ENCODE measurements around the gene CCDC6.
"Not testable (repeated sequence)": the region's sequence is repeated elsewhere in the genome, so short reads cannot be mapped to it uniquely, and the experiment has no call there.

CCDC6 gene

DNA sequence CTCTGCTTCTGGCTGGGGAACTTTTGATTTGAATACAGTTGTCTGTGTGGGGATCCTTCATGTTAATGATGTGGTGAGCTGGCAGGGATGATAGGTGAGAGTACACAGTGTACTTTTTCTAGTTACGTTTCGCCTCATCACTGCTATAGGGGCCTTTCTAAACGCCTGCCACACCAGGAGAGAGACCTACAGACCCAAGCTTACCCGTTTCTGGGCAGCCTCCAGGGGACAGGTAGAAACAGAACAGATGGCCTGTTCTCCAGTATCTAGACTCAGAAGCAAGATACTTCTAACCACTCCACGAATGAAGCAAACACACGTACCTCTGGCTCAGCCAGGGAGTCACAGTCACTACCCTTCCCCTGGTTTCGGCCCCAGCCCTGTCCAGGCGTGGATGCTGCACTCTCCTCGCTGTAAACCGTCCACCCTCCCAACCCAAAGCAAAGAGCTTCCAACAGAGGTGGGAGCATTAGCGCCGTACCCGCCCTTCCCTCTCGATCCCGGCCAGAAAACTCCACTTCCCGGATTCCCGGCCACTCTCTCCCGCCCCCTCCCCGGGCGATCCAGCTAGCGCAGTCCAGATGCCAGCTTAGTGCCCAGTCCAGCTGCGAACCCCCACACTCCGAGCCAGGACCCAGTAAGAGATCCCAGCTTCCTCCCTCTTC is 1.2 kb downstream of the CCDC6 start:
- peak; percentile 37 for DNase-seq

DNA sequence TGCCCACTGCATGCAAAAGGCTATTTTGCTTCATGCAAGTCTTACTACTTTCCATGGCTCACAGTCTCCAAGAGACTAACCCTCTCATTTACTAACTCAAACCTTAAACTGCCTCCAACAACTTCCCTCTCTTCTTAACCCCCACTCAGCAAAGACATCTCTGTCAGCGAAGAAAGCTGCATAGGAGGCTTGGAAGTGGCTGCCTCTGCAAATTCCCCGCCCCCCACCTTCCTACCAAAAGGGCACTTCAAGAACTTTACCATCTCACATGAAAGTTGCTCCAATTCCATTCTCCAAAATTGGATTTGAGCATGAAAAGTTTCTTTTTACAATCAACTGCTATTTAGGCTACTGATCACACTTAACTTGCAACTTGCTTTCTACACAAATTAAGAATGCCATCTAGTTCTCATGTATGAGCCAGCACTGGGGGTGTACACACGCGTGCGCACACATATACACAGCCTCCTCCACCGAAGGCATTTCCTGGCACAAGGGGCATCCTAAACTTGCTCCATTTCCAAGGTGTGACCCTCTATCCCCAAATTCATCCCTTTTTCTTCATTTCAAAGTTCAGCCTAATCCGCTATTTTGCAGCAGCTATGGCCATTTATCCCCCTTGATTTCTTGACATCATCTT is 1.8 kb downstream of the CCDC6 start:
- no peak for DNase-seq

DNA sequence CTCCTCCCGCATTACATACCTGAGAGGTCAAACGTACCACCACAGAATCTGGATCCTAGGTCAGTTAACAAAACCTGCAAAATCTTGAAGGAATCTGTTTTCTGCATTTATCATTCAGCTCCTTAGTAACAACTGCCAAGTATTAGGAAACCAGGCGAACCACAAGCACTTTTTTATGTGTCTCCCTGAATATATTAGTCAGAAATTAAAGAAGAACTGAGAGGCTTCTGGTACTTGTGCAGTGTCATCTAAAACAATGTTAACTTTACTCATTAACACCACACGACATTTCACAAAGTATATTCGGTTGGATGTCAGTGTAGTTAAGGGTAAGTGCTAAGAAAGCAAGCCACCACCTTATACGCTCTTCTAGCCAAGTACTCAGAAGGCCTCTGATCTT is 2.5 kb downstream of the CCDC6 start:
- no peak for DNase-seq

DNA sequence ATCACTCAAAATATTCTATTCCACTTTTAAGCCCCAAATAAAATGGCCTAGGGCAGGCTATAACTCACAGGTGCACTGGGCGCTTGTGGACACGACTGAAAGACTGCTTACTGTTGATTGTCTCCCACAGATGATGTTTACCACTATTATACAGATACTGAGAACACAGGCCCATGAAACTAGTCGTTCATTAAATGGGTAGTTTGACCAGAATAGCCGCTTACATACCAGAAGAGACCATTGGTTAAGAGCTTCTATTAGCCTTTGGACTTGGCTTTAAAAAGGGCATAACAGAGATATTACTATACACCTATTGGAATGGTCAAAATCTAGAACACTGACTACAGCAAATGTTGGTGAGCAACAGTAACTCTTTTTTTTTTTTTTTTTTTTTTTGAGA is 4.3 kb downstream of the CCDC6 start:
- no peak for DNase-seq

DNA sequence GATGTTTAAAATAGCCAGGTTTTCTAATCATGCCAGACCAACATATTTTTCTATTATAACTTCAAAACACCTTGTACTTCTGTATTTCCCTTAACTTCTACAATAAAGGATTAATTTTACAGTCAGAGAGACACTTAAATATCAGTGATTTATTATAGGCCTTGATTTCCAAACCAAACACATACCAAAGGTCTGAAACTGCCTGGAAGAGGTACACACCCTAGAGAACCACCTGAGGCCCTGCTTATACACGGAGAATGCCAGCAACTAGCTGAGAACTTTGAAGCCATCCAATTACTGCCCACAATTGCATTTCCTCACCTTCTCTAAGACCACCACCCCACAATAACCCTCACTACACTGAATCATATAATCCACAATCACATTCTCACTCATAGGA is 4.9 kb downstream of the CCDC6 start:
- no peak for DNase-seq

DNA sequence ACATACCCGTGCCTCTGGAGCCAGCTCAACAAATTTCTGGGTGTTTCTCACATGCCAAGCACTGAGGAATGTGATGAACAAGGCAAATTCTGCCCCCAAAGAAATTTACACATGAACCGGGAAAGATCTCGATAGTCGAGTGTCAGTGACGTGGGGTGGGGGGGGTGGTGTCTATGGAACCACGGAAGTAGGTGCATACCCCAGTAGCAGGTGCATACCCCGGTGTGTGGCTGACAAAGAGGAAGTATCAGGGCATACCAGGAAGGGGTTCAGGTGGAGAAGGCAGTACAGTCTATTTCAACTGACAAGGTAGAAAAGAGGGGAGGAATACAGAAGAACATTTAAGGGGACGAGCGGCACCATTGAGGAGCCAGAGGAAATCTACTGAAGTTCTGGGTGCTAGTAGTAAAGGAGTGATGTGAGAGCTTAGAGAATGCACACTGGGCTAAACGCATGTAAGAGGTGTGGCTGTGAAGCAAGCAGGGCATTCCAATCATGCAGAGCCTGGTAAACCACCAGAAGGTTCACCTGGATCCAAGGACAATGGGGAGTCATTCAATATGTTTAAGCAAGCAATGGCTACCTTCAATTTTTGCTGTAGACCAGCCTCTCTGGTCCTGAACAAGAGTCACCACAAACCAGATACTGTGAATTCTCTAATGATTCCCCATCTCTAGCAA is 6.2 kb downstream of the CCDC6 start:
- DNase-seq: no peak

DNA sequence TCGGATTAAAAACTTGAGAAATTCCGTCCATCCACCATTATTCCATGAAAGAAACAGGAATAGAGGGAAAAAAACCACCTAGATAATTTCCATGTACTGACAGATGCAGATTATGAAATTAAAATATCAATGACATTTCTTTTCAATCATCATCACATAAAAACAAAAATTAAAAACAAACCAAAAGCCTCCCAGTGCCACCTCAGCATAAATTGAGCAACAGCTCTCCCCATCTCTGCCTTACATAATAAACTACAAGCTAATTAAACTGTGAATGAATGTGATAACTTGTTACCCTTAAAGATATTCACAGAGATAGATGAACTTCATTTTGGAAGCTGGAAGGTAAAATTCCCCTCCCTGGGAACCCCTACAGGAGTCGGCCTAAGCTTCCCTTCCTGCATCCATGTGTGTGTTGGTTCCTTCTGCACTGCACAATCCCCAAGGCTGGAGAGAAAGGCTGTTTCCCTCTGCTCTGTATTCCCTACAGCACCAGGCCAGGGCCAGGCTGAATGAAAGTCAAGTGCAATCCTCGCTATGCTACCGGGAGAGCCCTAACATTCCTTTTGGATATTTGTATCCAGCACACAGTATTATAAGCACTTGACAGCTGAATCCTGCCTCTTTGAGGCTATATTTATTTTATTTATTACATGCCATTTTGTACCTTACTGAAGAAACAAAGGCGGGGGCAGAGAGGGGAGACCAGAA is 8.1 kb downstream of the CCDC6 start:
- no peak for DNase-seq

DNA sequence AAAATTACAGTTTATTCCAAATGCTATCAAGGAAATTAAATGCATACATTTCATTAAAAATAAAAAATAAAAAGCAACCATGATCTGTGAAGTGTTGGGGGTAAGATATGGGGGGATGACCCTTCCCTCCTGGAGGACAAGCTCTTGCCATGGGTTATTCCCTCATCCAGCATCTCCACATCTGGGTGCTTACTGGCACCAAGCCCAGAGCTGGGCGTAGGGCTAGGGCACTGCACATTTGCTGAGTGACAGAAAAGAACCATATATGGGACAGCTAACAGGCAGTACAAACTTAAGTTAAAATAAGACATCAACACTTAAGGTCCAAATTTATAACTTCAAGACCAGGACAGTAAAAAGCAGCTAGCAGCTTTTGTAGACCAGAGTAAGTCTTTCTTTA is 10.2 kb downstream of the CCDC6 start:
- DNase-seq: no peak

DNA sequence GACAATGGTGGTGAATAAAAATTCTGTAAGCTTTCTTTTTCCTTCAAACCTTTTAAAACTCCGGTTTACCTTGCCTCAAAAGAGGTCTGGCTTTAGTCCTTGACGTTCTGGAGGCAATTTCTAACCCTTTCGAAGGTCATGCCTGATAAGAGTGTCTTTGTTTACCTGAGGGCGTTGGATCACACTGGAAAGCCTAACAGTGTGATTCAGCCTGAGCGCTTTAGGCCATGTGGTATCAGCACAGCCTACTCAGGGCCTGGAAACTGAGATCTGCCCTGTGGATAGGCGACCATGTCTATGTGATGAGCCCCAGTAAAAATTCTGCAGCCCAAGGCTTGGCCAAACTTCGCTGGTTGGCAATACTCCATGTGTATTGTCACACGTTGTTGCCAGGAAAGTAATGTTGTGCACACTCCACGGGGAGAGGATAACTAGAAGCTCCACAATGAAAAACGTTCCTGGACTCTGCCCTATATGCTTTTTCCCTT is 10.7 kb downstream of the CCDC6 start:
- DNase-seq: no peak

DNA sequence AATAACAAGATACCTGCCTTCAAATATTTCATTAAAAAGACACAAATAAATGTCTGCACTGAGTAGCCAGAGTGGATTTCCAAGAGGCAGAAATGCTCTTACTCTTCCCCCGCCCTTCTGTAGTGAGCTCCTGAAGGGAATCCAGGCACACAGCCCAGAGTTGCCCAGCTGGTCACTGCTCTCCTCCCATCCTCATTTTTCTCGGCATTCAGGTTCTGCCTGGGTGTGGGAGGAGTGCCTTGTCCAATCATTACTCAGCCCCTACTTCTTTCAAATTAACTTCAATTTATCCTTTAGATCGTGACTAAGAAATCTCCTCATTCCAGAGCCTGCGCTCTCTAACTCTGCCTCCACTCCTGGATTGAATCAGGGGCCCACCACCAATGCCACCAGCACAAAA is 12.2 kb downstream of the CCDC6 start:
- DNase-seq: peak; percentile 50

DNA sequence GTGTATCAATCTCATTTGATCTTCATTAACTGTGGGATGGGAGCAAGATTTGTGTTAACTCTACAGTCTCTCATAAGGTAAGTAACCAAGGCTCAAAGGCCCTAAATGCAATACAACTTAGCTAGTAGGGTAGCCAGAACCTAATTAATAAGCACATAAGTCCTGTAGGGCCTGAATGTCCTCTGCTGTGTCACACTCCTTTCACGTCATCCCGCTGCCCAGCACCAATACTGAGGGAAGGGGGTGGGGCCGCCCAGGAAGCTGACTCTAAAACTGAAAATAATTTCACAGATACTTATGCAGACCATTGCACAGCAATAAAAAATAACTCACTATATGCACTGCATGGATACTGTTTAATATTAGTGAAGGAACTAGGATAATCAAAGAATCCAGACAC is 13.7 kb downstream of the CCDC6 start:
- DNase-seq: no peak

DNA sequence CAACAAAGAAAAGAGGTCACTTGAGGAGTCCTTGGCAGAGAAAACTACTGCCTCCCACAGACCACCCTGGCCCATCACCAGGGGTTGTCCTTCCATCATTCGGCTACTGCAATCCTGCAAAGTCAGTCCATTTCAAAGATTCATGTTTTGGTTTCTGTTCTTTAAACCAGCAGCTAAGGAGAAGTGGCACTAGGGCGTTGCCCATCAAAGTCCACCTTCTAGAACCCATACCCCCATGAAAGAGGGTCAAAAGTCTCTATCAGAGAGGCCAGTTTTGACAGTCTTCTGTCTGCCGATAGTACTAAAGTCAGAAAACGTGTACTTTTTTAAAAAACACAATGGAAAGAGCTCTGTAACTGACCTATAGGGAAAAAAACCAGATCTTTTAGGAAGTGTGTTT is 14.4 kb downstream of the CCDC6 start:
- no peak for DNase-seq

DNA sequence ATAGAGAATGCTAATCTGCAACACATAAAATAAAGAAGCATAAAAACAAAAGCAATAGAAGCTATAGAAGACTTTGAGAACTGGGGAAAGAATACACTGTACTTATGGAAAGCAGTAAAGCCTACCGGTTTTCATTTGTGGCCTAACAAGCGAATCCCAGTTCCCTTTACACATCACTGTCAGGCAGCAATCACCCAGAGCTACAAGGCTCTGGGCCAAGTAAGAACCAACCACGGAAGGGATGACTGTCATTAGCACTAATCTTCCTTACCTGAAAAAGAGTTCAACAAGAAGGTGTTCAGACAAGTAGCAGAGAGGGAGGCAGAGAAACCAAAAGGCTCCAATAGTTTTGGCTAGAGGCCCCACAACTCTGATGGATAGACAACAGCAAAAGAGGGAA is 15.0 kb downstream of the CCDC6 start:
- no peak for DNase-seq

DNA sequence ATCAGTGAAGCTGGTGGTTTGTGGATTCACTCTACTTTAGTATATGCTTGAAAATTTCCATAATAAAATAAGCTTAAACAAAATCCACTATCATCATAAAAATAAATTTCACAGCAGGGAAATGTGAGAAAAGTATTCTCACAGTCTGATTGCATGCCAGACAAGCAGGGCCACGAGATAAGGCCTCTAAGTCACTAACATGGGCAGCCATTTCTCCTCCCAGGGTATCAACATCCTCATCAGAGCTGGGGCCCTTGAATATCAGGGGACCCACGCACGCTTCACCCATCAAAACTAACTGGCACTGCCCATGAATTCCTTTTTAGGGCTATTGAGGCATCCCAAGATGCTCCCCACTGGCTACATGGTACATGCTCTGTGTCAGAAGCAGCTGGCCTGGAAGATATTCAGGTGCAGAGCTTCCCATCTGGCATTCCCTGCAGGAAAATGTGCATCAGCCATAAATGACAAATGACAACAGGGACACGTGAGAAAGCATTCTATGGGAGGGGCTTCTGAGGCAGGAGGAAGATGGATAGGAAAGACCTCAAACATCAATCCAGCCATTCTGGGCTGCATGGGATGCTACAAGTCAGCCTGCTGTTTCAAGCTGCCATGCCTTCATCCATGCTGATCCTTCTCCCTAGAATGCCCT is 17.4 kb downstream of the CCDC6 start:
- DNase-seq: no peak

DNA sequence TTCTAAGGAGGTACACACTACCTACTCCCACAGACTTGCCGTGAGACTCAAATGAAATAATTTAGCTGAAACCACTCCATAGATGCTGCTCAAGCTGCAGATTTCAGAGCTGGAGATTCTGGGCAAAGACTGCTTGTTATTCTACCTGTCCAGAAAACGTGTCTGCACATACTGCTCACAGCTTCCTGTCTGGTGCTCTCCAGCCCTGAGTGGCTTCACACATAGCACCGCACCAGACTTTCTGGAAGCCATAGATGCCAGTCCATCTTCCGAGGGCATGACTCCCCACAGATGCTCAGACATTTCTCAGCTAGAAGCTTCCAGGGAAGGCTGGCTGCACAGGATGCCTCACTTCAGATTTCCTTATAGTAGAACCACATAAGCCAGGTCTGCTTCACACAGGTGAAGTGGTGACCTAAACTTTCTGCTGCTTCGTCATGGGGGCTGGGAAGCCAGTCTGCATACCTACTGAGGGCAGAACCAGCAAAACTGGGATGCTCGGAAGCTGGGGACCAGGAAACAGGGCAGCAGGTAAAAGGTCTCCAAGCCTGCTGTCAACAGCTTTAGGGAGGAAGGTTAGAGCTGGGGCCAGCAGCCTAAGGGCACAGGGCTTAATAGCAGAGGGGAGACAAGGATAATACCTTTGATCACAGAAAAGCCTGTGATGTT is 18.2 kb downstream of the CCDC6 start:
- no peak for DNase-seq

DNA sequence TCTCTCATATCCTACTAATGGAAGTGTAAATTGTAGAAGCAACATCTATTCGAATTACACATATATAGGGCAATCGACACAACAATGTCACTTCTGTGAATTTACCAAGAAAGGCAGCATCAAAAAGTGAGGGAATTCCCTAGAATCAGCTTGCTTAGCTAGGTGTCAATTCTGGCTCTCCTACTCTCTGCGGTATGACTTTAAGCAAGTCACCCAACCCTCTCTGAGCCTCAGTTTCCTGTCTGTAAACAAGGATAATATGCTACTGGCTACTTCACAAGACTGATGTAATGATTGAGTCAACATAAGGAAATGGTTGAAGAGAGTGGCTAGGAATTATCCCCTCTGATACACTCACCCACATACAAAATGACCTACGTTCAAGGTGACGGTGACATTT is 19.4 kb downstream of the CCDC6 start:
- DNase-seq: no peak

DNA sequence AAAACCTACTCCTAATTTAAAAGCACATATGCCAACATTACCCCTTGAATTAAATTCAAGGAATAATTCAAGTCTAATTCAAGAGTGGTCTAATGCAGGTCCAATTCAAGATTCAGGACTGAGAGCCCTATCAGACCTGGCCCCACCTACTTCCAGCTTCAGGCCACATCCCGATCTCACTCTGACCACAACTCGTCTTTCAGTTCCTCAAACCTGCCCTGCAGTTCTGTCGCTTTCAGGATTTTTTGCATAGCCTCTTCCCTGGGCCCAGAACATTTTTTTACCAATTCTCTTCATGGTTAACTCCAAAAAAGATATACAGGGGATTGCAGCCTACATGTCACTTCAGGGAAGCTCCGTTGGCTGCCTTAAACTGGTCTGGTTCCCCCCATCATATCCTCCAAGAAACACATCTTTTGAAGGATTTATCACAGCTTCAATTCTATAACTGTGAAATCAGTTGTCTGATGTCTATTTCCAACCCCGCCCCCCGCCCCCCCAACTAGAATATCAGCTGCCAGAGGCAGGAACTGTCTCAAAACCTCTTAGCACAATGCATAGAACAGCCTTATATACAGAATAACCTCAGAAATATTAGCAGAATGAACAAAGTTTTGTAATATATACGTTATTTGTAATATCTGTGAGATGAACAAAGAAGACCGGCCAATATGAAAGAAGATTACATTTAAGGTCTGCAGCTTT is 20.8 kb downstream of the CCDC6 start:
- DNase-seq: no peak

DNA sequence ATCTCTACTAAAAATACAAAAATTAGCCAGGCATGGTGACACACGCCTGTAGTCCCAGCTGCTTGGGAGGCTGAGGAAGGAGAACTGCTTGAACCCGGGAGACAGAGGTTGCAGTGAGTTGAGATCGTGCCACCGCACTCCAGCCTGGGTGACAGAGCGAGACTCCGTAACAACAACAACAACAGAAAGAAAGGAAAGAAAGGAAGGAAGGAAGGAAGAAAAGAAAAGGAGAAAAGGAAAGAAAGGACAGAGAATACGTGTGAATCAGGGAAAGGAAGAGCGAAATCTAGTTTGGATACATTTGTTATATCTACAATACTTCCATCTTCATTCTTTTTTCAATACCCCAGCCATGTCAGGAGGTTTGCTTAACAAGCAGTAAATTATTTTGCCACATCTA is 21.5 kb downstream of the CCDC6 start:
- DNase-seq: not testable (repeated sequence)

DNA sequence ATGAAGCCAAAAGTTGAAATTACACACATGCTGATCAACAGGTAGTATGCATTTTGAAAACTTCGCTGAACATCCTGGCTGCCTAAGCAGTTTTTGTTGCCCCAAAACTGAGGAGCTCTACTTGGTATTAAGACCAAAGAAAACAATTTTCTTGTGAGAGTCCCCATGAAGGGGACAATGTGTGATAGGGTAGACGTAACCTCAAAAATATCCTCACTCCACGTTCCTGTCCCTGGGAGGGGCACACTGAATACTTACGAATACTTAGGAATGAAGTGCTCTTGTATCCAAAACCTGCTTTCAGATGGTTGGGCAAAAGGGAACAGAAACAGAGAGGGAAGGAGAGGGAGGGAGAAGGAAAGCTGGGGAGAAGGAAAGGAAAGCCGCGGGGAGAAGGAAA is 24.7 kb downstream of the CCDC6 start:
- no peak for DNase-seq

DNA sequence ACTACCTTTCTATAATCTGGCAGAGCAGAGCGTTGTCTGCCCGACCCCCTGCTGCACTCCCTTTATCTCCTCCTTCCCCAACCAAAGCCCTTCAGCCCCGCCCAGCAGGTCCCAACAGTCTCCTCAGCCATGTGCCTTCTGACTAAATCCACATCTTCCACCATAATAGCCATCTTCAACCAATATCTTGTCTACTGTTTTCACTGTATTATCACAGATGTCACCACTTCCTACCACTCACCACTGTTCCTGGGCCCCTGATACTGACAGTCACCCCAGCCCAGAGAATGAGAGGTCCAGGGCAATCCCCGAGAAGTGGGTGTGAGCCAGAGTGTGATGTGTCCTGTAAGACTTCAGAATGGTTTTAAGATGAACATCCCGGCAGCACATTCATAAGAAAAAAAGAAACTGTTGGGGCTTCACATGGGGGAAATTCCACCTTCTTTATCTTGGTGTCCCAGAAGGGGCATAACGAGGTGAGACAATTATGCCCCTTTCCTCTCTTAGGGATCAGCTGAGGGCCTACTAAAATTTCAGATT is 25.3 kb downstream of the CCDC6 start:
- DNase-seq: no peak

DNA sequence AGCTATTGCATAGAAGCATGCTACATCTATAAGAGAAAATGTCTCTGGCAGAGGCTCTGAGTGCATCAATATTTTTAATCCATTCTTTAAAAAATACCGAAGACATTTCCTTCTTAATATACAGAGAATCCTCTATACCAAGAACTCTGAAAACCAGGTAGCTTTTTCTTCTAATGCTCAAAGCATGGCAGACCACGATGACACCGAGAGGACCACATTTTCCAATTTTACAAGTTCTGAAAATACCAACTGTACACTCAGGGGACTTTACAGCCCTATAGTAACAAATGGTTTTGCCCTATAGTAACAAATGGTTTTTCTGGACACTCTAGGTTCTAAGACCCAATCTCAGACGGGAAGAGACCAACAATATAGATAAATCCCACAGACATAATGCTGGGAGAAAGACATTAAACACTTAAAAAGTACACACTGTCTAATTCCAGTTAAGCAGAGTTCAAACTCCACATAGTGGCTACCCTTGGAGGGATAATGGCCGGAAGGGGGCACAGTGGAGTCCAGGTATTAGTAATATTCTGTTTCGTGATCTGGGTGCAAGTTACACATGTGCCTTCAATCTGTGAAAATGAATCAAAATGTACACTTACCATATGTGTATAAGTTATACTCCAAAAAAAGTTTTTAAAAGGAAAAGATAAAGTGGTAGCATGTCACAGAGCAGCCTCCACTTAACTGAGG is 26.2 kb downstream of the CCDC6 start:
- no peak for DNase-seq
